Renal pelvis (tissue), 12 donors: ENCODE results near the gene CENPE. TPM values are rescaled to one million over a fixed set of nuclear protein-coding genes. Genes with fewer than 3 reads are reported as not detected.
A peak's percentile ranks its signal among the peaks of the same experiment; 100 is the strongest.
"Not testable (repeated sequence)": the region's sequence is repeated elsewhere in the genome, so short reads cannot be mapped to it uniquely, and the experiment has no call there.

Source experiments
- DNase-seq: peaks from one replicate; pipeline ENCODE4 v3.0.0-alpha.2; 2013
- long read RNA-seq, 16 experiments: transcript quantifications; one replicate each; lab custom pipeline, GENCODE V29; 2026
- polyA plus RNA-seq, 3 donors: library from polyadenylated mRNA; unstranded; fragments of 120-200 nt; gene quantifications; one replicate each; pipeline ENCODE4 v1.2.1, GENCODE V29; 2013; ENCODE audit not compliant: insufficient read length in 3 of 3

CENPE gene
- polyA plus RNA-seq = 10 to 100 TPM; 11.6 to 15.4 (median 11.6) TPM
- long read RNA-seq, donor 1 = 0 reads
- long read RNA-seq, donor 2 = 0 reads
- long read RNA-seq, donor 3 = 0 reads
- long read RNA-seq, donor 4 = 0 reads
- long read RNA-seq, donor 5 = 0 reads
- long read RNA-seq, donor 6 = 0 reads
- long read RNA-seq, donor 7 = 0 reads
- long read RNA-seq, donor 8 = 0 reads
- long read RNA-seq, donor 9 = 0 reads
- long read RNA-seq, donor 10 = 0 reads
- long read RNA-seq, donor 11 = 0 reads
- long read RNA-seq, donor 12, partial matches to known transcripts = 0 of 2 reads
- long read RNA-seq, donor 12, other reads (novel, unspliced or antisense) = 0 of 2 reads
- long read RNA-seq, donor 13 = 0 reads
- long read RNA-seq, donor 14 = 0 reads
- long read RNA-seq, donor 15 = 0 reads
- long read RNA-seq, donor 16 = 0 reads

- peak; percentile 91 for DNase-seq
These were observed at the start of gene CENPE for GRCh38 chr4:103198111-103198765. TSS of gene CENPE (minus strand) at chr4:103198343. CDS start at chr4:103198319, 24 bp downstream.

GRCh38 chr4:103244251-103244650 lies 46.1 kb upstream of the CENPE start:
- no peak for DNase-seq

- not testable (repeated sequence) for DNase-seq
These were observed 32.8 kb upstream of the CENPE start for GRCh38 chr4:103230938-103231337.

- not testable (repeated sequence) for DNase-seq
These were observed 25.4 kb upstream of the CENPE start for GRCh38 chr4:103223556-103223955.

- DNase-seq = no peak
These were observed 9.5 kb upstream of the CENPE start for GRCh38 chr4:103207673-103208072.

GRCh38 chr4:103204111-103204510 lies 6.0 kb upstream of the CENPE start:
- DNase-seq = no peak

- no peak for DNase-seq
These were observed 3.6 kb upstream of the CENPE start for GRCh38 chr4:103201724-103202123.

GRCh38 chr4:103201253-103201652 lies 3.1 kb upstream of the CENPE start:
- DNase-seq = no peak

- no peak for DNase-seq
These were observed 866 bp upstream of the CENPE start for GRCh38 chr4:103199009-103199408.

- DNase-seq = no peak
These were observed 405 bp downstream of the CENPE start for GRCh38 chr4:103197765-103198110.

GRCh38 chr4:103193457-103193856 lies 4.7 kb downstream of the CENPE start:
- no peak for DNase-seq

GRCh38 chr4:103171006-103171405 lies 27.1 kb downstream of the CENPE start:
- no peak for DNase-seq

GRCh38 chr4:103169750-103170149 lies 28.4 kb downstream of the CENPE start:
- not testable (repeated sequence) for DNase-seq

- DNase-seq = no peak
These were observed 29.1 kb downstream of the CENPE start for GRCh38 chr4:103168993-103169392.

GRCh38 chr4:103162176-103162575 lies 36.0 kb downstream of the CENPE start:
- DNase-seq = no peak

- DNase-seq = no peak
These were observed 39.4 kb downstream of the CENPE start for GRCh38 chr4:103158760-103159159.

GRCh38 chr4:103156106-103156505 lies 42.0 kb downstream of the CENPE start:
- no peak for DNase-seq

GRCh38 chr4:103152381-103152780 lies 45.8 kb downstream of the CENPE start:
- no peak for DNase-seq

GRCh38 chr4:103150677-103151076 lies 47.5 kb downstream of the CENPE start:
- DNase-seq = no peak

- no peak for DNase-seq
These were observed 53.2 kb downstream of the CENPE start for GRCh38 chr4:103144926-103145325.

- no peak for DNase-seq
These were observed 60.7 kb downstream of the CENPE start for GRCh38 chr4:103137446-103137827.

GRCh38 chr4:103136671-103137445 lies 61.3 kb downstream of the CENPE start:
- no peak for DNase-seq

- no peak for DNase-seq
These were observed 69.0 kb downstream of the CENPE start for GRCh38 chr4:103129174-103129573.
